Activated gamma-delta T cell (primary cell): ENCODE data around the gene PIGQ.

ENCODE experiments used
- DNase-seq: peaks from one replicate; lab custom pipeline; 2025; lab: John Stamatoyannopoulos, UW

Gene PIGQ

DNA sequence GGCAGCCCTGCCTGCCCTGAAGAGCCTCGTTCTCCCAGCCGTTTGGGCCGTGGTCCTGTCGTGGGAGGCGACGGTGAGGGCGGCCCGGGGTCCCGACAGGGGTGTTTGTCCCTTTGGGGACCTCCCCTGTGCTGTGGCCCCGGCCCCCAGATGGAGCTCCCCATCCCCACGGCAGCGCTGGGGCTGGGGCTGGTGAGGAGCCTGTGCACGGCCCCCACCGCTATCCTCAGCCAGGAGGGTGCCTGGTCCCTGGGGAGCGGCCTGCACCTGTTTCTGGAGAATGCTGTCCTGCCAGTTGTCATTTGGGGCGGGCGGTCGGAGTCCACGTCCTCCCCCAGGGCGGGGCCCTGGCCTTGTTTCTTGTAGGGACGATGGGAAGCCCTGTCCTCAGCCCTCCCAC, 35.6 kb upstream of the PIGQ start:
- DNase-seq, result no peak

DNA sequence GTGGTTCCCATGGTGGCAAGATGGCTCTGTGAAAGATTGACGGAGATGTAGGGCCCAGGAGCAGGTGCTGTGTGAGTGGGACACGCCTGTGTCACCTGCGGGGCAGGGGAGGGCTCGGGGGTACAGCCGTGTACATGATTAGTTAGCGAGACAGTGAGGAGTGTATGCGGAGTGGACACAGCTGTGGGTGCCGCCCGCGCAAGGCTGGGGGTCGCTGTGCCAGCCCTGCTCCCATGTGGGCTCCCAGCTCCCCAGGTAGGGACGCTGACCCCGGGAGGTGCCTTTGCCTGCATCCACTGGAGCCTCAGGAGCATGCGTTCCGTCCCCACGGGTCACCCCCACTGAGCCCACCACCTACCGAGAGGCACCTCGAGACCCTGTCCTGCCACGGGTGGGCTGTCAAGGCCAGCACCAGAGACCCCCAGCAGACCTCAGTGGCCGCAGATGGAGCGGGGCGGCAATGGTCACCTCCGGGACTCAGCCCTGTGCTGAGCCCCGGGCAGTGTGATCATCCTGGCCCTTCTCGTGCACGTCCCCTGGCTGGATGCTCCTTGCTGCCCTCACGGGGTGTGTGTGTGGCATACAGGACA, 34.8 kb upstream of the PIGQ start:
- no peak for DNase-seq

DNA sequence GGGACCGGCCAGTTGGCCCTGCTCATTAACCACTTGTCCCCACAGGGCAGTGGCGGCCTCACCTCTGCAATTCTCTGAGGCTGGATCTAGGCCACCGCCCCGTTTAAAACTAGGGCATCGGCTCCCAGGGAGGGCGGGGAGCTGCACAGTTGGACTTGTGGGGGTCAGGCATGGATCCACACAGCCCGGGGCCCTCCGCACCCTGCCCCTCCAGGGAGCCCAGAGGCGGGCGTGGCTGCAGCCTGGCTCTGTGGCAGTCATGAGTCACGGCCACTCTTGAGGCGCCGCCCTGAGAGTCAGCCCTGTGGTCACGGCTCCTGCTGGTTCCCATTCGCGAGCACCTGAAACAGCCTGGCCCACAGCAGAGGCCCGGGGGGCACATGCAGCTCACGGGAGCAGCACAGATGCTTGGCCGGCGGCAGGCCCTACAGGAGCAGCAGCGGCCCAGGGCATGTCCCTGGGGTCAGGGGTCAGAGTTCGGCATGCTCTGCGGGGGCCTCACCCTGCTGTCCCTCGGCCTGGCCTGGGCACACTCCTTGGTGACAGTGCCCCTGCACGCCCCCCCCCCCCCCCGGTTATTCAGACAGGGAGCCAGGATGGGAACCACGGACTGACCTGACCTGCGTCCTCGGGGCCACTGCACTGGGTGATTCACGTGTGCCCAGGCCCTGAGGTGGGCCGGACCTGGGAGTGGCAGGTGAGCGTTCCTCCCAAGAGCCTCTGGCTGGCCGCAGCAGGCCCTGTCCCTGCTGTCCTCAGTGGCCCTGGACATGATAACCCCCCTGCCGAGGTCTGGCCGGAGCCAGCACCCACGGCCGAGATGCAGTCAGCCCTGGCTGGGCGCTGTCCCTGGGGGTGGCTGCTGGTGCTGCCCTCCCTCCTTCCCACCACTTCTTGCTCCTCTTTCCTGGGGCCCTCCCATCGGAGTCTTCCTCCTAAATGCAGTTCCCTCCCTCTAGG, 34.0 kb upstream of the PIGQ start:
- DNase-seq, result no peak

DNA sequence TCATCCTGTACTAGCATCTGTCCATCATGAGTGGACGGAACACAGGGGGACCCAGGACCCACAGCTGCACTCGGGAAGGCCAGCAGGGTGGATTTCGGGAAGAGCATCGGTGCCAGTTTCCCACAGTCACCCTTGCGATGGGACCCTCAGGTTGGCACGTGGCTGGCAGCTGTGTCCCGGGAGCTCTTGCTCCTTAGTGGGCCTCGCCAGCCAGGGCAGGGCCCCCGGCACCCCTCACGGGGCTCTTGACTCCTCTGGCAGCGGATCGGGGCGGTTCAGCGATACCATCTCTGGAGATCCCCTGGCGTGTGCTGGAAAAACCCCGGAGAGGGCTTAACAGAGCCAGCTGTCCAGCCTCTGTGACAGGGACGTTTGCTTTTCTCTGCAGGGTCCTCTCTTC, 33.0 kb upstream of the PIGQ start:
- DNase-seq, result no peak

DNA sequence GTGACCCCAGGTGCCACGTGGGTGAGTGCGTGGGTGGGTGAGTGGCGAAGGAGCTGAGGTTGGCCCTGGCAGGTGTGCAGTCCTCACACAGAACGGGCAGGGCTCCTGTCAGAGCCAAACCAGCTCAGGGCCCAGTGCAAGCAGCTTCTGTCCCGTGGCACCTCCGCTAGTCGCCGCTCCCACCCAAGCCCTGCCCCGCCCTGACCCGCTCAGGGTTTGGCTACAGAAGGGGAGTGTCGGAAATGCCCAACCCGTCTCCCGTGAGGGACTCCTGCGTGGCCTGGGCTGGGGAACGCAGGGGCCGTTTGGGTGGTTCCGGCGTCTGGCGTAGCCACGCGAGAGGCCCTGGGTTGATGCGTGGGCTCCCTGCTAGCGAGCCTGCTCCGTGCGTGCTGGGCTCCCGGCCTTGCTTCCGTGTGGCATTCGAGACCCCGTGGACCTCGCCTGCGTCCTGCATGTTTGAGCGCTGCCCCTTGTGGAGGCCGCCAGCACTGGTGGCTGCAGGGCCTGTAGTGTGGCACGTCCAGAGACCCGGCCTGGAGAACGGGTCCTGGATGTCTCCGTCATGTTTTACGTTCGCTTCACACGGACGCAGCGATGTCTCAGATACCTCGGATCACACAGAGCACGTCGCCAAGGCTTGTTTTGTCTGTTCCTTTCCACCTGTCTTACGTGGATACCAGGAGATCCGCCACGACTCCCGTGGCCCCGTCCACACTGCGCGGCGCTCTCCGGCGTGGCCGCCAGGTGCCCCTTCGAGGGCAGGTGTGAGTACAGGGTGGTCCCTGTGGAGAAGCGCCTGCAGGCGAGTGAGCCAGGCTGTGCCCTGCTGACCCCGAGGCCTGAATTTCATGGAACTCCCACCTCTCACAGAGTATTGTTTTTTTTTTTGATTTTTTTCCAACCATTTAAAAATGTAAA, 32.1 kb upstream of the PIGQ start:
- no peak for DNase-seq

DNA sequence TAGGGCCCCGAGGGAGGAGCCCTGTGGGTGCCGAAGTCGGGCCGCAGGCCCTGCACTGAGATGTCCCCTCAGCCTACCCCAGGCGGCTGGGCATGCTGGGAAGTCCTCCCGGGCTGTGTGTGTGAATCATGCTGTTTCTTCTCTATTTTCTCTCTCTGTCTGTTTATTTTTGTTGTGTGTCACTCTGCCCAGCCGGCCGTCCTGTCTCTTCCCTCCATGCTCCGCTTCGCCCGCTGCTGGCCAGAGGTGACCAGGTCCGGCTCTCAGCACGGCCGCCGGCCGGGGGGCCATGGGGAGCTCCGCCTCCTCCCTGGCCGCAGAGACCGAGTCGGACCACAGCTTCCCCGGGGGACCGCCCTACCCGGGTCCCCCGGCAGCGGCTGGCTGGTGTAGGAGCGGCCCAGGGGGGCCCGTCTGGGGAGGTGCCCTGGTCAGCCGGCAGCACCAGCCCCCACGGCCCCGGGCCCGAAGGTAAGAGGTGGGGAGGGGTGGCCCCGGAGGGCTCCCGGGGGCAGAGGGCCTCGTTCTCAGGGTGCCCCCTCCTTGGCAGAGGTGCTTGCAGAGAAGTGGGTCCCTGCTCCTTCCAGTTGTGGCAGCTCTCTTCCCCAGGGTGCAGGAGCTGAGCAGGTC, 29.8 kb upstream of the PIGQ start:
- DNase-seq, result no peak

DNA sequence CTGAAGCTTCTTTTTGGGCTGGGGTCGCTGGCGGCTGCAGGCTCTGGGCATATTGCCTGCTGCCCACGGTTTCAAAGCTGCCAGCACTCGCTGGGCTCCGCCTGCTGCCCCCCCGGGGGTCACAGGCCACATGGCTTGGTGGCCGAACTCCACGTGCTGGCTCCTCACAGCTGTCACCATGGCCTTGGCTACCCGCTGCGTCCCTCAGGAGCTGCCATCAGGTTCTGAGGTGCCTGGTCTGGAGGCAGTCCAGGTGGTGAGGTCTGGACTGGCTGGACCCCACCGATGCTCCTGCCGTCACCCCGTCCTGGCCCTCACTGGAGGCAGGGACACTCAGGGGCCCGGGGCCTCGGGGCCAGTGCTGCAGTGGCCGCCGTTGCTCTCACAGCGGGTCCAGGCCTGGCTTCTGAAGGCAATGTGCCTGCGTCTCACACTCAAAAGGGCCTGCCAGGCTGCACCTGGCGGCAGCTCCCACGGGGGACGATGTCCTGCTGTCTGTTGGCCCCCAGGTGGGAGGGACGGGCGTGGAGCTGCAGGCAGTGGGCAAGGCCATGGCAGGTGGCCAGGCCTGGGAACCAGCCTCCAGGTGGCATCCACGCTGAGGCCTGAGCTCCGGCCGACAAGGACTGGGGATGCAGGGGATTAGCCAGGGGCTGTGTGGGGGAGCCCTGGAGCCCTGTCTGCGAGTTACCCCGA, 29.0 kb upstream of the PIGQ start:
- DNase-seq, result no peak

DNA sequence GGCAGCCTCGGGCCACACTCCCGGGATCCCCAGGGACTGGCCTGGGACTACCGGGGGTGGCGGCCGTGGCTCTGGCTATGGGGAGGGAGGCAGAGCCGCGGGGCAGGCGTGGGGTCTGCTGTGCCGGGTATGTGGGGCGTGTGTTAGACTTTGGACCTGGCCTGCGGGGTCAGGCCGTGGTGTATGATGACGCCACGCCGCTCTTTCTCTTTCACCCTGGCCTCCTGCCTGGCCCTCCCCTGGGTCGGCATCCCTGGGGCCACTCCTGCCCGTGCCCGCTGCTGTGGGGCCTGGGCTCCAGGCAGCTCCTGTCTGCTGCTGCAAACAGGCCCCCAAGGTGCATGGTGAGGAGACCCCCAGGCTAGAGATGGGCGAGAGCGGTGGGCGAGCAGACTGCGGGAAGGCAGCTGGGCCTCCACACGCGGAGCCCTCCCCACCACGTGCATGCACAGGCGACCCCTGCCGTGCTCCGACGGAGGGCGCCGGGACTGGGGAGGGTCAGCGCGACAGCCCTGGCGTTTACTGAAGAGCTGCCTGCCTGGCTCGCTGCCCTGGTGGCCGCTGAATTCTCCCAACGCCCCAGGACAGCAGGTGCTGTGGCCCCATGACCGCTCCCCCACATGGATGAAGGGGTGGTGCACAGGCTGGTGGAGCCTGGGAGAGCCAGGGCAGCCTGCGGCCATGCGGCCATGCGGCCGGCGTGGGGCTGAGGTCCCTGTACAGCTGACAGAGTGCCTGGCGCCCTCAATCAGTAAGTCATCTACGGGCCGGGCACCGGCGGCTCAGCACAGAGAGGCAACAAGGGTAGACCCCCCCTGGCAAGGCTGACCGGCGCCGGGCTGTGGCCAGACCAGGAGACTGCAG, 26.2 kb upstream of the PIGQ start:
- no peak for DNase-seq

DNA sequence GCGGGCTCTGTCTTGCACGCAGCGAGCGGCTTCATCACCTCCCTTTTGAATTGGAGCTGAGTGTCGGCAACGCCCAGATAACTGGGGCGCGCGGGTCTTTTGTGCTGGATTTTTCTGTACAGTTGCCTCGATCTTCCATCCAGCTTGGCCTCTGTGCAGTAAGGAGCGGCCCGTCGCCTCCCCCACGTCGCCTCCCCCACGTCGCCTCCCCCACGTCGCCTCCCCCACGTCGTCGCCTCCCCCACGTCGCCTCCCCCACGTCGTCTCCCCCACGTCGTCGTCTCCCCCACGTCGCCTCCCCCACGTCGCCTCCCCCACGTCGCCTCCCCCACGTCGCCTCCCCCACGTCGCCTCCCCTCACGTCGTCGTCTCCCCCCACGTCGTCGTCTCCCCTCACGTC, 25.3 kb upstream of the PIGQ start:
- DNase-seq, result no peak

DNA sequence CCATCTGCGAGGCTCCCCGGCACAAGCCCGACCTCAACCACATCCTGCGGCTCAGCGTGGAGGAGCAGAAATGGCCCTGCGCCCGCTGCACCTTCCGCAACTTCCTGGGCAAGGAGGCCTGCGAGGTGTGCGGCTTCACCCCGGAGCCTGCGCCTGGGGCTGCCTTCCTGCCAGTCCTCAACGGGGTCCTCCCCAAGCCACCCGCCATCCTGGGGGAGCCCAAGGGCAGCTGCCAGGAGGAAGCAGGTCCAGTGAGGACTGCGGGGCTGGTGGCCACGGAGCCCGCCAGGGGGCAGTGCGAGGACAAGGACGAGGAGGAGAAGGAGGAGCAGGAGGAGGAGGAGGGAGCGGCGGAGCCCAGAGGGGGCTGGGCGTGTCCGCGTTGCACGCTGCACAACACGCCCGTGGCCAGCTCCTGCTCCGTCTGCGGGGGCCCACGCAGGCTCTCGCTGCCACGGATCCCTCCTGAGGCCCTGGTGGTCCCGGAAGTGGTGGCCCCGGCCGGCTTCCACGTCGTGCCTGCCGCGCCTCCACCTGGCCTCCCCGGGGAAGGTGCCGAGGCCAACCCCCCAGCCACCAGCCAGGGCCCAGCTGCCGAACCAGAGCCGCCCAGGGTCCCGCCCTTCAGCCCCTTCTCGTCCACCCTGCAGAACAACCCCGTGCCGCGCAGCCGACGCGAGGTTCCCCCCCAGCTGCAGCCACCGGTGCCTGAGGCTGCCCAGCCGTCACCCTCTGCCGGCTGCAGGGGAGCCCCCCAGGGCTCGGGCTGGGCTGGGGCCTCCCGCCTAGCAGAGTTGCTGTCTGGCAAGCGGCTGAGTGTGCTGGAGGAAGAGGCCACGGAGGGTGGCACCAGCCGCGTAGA, 22.6 kb upstream of the PIGQ start:
- no peak for DNase-seq

DNA sequence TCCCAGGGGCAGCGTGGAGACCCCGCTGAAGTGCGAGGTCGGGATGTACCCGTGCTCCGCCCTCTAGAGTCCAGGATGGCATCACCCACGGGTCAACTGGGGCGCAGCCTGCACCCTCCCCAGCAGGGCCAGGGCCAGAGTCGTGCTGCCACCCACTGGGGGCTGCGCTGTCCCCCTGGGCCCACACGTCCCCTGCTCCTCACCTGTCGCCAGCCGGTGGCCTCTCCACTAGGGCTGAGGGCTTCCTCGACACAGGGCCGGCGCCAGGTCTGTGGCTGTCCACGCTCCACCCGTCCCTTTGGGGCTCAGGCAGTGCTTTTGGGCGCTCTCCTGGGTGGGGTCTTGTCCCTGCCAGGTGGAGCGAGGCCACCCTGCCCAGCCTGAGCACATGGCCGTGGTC, 21.2 kb upstream of the PIGQ start:
- DNase-seq, result no peak

DNA sequence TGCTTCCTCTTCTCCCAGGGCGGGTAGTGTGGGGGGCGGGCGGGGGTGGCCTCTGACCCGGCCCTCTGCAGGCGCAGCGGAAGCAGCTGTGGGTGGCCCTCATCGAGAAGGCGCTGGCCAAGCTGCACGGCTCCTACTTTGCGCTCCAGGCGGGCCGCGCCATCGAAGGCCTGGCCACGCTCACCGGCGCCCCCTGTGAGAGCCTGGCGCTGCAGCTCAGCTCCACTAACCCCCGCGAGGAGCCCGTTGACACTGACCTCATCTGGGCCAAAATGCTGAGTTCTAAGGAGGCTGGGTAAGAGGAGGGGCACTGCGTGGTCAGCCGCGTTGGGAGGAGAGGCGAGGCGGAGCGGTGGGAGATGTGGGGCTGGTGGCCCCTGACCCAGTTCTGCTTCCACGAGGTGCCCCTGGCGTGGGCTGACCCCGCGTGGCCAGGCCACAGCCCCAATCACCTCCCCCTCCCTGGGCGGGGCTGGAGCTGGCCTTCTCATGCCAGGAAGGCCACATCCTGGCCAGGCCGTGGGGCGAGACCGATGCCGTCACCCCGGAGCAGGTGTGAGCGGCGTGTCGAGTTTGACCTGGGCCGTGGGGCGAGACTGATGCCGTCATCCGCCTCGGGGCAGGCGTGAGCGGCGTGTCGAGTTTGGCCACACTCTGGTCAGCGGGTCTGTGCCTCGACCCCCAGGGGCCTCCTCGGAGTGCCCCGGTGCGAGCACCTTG, 20.1 kb upstream of the PIGQ start:
- DNase-seq, result no peak

DNA sequence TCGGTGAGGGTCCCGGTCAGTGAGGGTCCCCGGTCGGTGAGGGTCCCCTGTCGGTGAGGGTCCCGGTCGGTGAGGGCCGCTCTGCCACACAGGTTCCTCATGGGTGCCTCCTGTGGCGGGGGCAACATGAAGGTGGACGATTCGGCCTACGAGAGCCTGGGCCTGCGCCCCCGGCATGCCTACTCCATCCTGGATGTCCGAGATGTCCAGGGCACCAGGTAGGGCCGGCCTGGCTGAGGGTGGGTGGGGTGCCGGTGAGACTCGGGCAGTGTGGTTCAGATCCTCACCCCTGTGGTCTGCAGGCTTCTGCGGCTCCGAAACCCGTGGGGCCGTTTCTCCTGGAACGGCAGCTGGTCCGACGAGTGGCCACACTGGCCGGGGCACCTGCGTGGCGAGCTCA, 18.6 kb upstream of the PIGQ start:
- DNase-seq, result no peak

DNA sequence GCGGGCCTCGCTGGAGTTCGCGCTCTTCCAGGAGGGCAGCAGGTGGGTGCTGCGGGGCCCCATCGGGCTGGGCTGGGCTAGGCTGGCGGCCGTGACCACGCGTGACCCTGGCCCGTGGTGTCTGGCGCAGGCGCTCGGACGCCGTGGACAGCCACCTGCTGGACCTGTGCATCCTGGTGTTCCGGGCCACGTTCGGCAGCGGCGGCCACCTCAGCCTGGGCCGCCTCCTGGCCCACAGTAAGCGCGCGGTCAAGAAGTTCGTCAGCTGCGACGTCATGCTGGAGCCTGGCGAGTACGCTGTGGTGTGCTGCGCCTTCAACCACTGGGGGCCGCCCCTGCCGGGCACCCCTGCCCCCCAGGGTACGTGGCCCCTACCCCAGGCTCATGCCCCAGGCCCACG, 17.6 kb upstream of the PIGQ start:
- DNase-seq, result no peak

DNA sequence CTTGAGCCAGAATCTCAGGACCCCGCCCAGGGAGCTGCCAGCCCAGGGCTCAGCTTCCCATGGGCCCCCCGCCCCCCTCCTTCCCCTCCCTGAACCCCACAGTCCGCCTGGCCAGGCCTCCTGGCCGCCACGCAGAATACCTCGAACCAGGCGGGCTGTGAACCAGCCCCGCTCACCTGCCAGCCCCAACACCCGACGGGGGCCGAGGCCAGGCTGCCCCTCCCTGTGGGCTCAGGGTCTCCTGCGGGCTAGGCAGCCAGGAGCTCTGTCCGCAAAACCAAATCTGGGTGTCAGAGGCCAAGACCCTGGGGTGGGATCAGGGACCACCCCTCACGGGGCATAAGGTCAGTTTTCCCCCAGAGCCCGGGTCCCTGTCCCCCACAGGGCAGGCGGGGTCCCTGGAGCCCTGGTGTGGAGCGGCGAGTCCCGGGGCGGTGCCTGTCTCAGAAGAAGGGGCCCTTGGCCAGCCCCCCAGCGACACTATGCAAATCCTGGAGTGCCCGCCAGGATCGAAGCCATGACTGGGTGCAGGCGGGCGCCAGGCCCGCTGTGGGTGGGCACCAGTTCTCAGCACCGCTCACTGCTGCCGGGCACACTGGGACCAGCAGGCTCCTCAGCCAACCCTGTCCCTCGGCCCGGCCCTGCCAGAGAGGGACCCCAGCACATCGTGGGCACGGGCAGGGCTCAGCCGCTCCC, 16.0 kb upstream of the PIGQ start:
- DNase-seq, result no peak

DNA sequence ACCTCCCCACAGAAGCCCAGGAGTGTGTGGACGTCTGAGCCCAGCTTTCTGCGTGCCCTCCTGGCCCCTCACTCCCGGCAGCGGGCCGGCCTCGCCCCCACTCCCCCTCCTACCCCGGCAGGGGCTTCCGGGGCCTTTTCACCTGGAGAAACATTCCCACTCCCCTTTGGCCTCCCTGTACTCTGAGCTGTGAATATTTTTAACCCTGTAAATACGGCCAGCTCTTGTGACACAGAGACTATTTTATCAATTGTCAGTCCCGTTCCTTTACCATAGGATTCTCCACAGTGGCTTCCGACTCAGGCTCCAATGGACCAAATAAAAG, 15.5 kb upstream of the PIGQ start:
- no peak for DNase-seq

DNA sequence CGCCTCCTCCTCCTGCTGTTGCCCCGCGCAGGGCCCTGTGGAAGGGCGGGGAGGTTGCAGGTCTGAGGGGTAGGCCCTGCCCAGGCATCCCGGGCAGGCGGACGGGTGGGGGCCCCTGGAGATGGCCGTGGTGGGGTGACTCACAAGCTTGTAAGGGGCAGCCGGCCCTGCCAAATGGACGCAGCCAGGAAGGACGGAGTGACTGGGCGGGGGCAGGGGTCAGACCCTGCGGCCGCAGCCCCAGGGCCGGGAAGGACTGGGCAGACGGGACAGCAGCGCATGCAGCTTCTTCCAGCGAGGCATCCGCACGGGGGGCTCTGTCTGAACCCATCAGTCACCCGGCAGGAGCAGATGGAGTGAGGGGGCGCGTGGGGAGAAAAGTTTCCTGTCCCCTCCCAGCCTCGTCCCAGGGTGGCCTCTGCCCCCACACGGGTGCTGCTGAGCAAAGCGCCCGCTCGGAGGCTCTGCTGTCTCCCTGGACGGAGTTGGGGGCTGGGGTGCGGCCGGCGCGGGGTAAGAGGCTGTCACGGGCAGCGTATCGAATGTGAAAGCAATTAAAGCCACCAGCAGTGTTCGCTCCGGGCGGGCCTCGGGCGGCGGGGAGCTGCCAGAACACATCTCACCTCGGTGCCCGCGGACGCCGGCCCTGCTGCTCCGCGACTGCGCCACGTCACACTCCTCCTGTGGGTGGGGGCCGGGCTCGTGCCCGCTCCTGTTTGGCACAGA, 15.0 kb upstream of the PIGQ start:
- DNase-seq, result no peak
